Right cardiac atrium (tissue), 5 donors: ENCODE results near the gene ZNF865. TPM values are rescaled to one million over a fixed set of nuclear protein-coding genes. Genes with fewer than 3 reads are reported as not detected.

Experiments used
- ATAC-seq, 2 donors: fragments of 200-7000 bp; cut with Tn5 transposase; one replicate each; pipeline versions ENCODE4 v1.8.0 to v1.9.1; 2020; ENCODE audit warnings: moderate library complexity in 2 of 2, mild to moderate bottlenecking in 1 of 2
- DNase-seq, 3 donors: peaks; one replicate each; pipeline ENCODE4 v3.0.0-alpha.2; 2020
- H3K27ac ChIP-seq: one replicate; pipeline ENCODE4 v1.5.1; 2013; ENCODE audit warnings: mild to moderate bottlenecking, low read length, control low read depth, moderate library complexity
- H3K27me3 ChIP-seq: one replicate; pipeline ENCODE4 v1.6.1; 2013; ENCODE audit not compliant: control insufficient read depth, insufficient read depth
- H3K4me1 ChIP-seq: one replicate; pipeline ENCODE4 v1.6.1; 2013; ENCODE audit warnings: low read length; ENCODE audit not compliant: control insufficient read depth, insufficient read depth
- H3K4me3 ChIP-seq: one replicate; pipeline ENCODE4 v1.5.1; 2013; ENCODE audit warnings: low read length, control low read depth
- H3K9me3 ChIP-seq: one replicate; pipeline ENCODE4 v1.6.1; 2013; ENCODE audit warnings: low read length; ENCODE audit not compliant: control insufficient read depth
- WGBS: extraction: QIAGEN DNeasy Blood & Tissue Kit; methylation state at CpG from one replicate; pipeline ENCODE4 v1.1.7; 2013; 5-methylcytosine and 5-hydroxymethylcytosine counted together
- intact Hi-C, 4 donors: fragments of 100-400 bp; cut with DNase I; formaldehyde crosslinking; loops; one replicate each; pipeline versions ENCODE4 v1.11.0 to v1.14.0; 2022 to 2023
- polyA plus RNA-seq: library from polyadenylated mRNA; stranded (reverse); fragments of 200-250 nt; gene quantifications from one replicate; pipeline ENCODE4 v1.2.3, GENCODE V29; 2013
- total RNA-seq, 4 donors: library from RNA; stranded (reverse); fragmentation: NEBNext Ultra II Directional; extraction: Animal tissue kit (Norgen Biotek cat#: 25700); gene quantifications; one replicate each; pipeline ENCODE4 v1.2.1, GENCODE V29; 2021
- donor health status: healthy with polysubstance abuse.
- donor health status: DM: no; HTN: yes; CAD: no.
- donor health status: DM: no; HTN: no; CAD: no.
- donor health status: DM: no; HTN: yes; CAD: no; lungs with severe emphysema.
- donor health status: DM: yes; HTN: yes; CAD: no.

ZNF865 gene
- total and polyA plus RNA-seq, 5 donors, result 17.2 to 20.8 (median 20.0) TPM

GRCh38 chr19:55661826-55662225 is 56.4 kb downstream of the ZNF865 start:
- H3K4me3 ChIP-seq, result no peak overlapping the region
- H3K9me3 ChIP-seq, result no peaks in the 10 kb centered on the region
- H3K4me1 ChIP-seq, result peaks cover 11% of the 10 kb centered on the region
- no peak overlapping the region for H3K27ac ChIP-seq
- intact Hi-C loops, result no loop called here
- ATAC-seq, result no peak
- no peaks in the 10 kb centered on the region for H3K27me3 ChIP-seq
- DNase-seq, result no peak
- 60% methylated on average over 7 of the region's 7 CpGs for WGBS

- DNase-seq (no peak), ATAC-seq (no peak)
- WGBS, result 85% methylated on average over 20 of the region's 20 CpGs
- intact Hi-C loops, result no loop called here
- Histone ChIP-seq H3K4me1 (no peaks in the 10 kb centered on the region), H3K27ac (no peak overlapping the region), H3K27me3 (no peaks in the 10 kb centered on the region), H3K9me3 (no peaks in the 10 kb centered on the region), H3K4me3 (no peak overlapping the region)
Measured at GRCh38 chr19:55663846-55664536, 58.5 kb downstream of the ZNF865 start.

- ATAC-seq (no peak), DNase-seq (no peak)
- H3K4me3 ChIP-seq, result no peak overlapping the region
- H3K27ac ChIP-seq, result no peak overlapping the region
- intact Hi-C loops, result no loop called here
- no peaks in the 10 kb centered on the region for H3K9me3 ChIP-seq
- no peaks in the 10 kb centered on the region for H3K4me1 ChIP-seq
- no peaks in the 10 kb centered on the region for H3K27me3 ChIP-seq
- WGBS, result 83% methylated on average over 12 of the region's 12 CpGs
Measured at GRCh38 chr19:55666343-55667005, 61.0 kb downstream of the ZNF865 start.

Other genes starting within 250 kb of the ZNF865 start
- not detected for gene GARIN5B, start 242.4 kb upstream of the ZNF865 start, total RNA-seq
- gene GARIN5B, start 242.4 kb upstream of the ZNF865 start, polyA plus RNA-seq, result not detected
- gene IL11, start 235.2 kb upstream of the ZNF865 start, total RNA-seq, result not detected
- not detected for gene IL11, start 235.2 kb upstream of the ZNF865 start, polyA plus RNA-seq
- gene TMEM190, start 228.8 kb upstream of the ZNF865 start, total RNA-seq, result not detected
- not detected for gene TMEM190, start 228.8 kb upstream of the ZNF865 start, polyA plus RNA-seq
- gene TMEM238, start 221.4 kb upstream of the ZNF865 start, total RNA-seq, result 1 to 10 TPM in 1 of 4 donors, under 1 TPM in 3; 0.47 to 1.2 (median 0.56) TPM
- gene TMEM238, start 221.4 kb upstream of the ZNF865 start, polyA plus RNA-seq, result 0.14 TPM
- 1,000 to 10,000 TPM in 1 of 4 donors, 100 to 1,000 TPM in 3; 656 to 1,015 (median 735) TPM for gene RPL28, start 219.7 kb upstream of the ZNF865 start, total RNA-seq
- gene RPL28, start 219.7 kb upstream of the ZNF865 start, polyA plus RNA-seq, result 806 TPM
- gene UBE2S, start 197.9 kb upstream of the ZNF865 start, total RNA-seq, result 10 to 100 TPM; 21.0 to 32.7 (median 27.8) TPM
- gene UBE2S, start 197.9 kb upstream of the ZNF865 start, polyA plus RNA-seq, result 12.2 TPM
- not detected for gene SHISA7, start 162.3 kb upstream of the ZNF865 start, total RNA-seq
- gene SHISA7, start 162.3 kb upstream of the ZNF865 start, polyA plus RNA-seq, result 0.05 TPM
- gene ISOC2, start 144.0 kb upstream of the ZNF865 start, total RNA-seq, result 10 to 100 TPM; 49.6 to 73.9 (median 62.0) TPM
- gene ISOC2, start 144.0 kb upstream of the ZNF865 start, polyA plus RNA-seq, result 111 TPM
- gene C19orf85, start 140.9 kb upstream of the ZNF865 start, total RNA-seq, result not detected
- not detected for gene C19orf85, start 140.9 kb upstream of the ZNF865 start, polyA plus RNA-seq
- gene ZNF628, start 129.0 kb upstream of the ZNF865 start, total RNA-seq, result 1 to 10 TPM; 5.6 to 8.1 (median 6.7) TPM
- 7.7 TPM for gene ZNF628, start 129.0 kb upstream of the ZNF865 start, polyA plus RNA-seq
- gene NAT14, start 120.5 kb upstream of the ZNF865 start, total RNA-seq, result 10 to 100 TPM; 13.6 to 20.8 (median 15.0) TPM
- 15.8 TPM for gene NAT14, start 120.5 kb upstream of the ZNF865 start, polyA plus RNA-seq
- gene SSC5D, start 117.2 kb upstream of the ZNF865 start, total RNA-seq, result 10 to 100 TPM in 1 of 4 donors, 1 to 10 TPM in 3; 6.8 to 10.2 (median 8.1) TPM
- gene SSC5D, start 117.2 kb upstream of the ZNF865 start, polyA plus RNA-seq, result 4.4 TPM
- 100 to 1,000 TPM; 205 to 239 (median 209) TPM for gene SBK2, start 68.5 kb upstream of the ZNF865 start, total RNA-seq
- gene SBK2, start 68.5 kb upstream of the ZNF865 start, polyA plus RNA-seq, result 228 TPM
- gene SBK3, start 60.1 kb upstream of the ZNF865 start, total RNA-seq, result 100 to 1,000 TPM in 2 of 4 donors, 10 to 100 TPM in 2; 80.3 to 211 (median 109) TPM
- 103 TPM for gene SBK3, start 60.1 kb upstream of the ZNF865 start, polyA plus RNA-seq
- 10 to 100 TPM; 12.4 to 15.5 (median 14.2) TPM for gene ZNF579, start 24.8 kb upstream of the ZNF865 start, total RNA-seq
- gene ZNF579, start 24.8 kb upstream of the ZNF865 start, polyA plus RNA-seq, result 10.2 TPM
- 10 to 100 TPM; 17.5 to 20.0 (median 18.4) TPM for gene FIZ1, start 6.1 kb upstream of the ZNF865 start, total RNA-seq
- 16.3 TPM for gene FIZ1, start 6.1 kb upstream of the ZNF865 start, polyA plus RNA-seq
- 10 to 100 TPM; 11.4 to 18.5 (median 17.5) TPM for gene ZNF524, start 5.4 kb upstream of the ZNF865 start, total RNA-seq
- gene ZNF524, start 5.4 kb upstream of the ZNF865 start, polyA plus RNA-seq, result 27.1 TPM
- 10 to 100 TPM; 11.5 to 16.3 (median 13.3) TPM for gene ZNF784, start 18.9 kb downstream of the ZNF865 start, total RNA-seq
- gene ZNF784, start 18.9 kb downstream of the ZNF865 start, polyA plus RNA-seq, result 13.0 TPM
- gene ZNF580, start 35.4 kb downstream of the ZNF865 start, total RNA-seq, result 10 to 100 TPM; 23.7 to 32.0 (median 28.9) TPM
- gene ZNF580, start 35.4 kb downstream of the ZNF865 start, polyA plus RNA-seq, result 18.7 TPM
- gene ZNF581, start 38.0 kb downstream of the ZNF865 start, total RNA-seq, result 10 to 100 TPM in 1 of 4 donors, 1 to 10 TPM in 3; 7.7 to 12.5 (median 9.3) TPM
- gene ZNF581, start 38.0 kb downstream of the ZNF865 start, polyA plus RNA-seq, result 6.3 TPM
- 10 to 100 TPM; 23.6 to 26.6 (median 24.3) TPM for gene CCDC106, start 42.6 kb downstream of the ZNF865 start, total RNA-seq
- gene CCDC106, start 42.6 kb downstream of the ZNF865 start, polyA plus RNA-seq, result 30.4 TPM
- 100 to 1,000 TPM in 1 of 4 donors, 10 to 100 TPM in 3; 87.5 to 101 (median 90.4) TPM for gene U2AF2, start 49.4 kb downstream of the ZNF865 start, total RNA-seq
- gene U2AF2, start 49.4 kb downstream of the ZNF865 start, polyA plus RNA-seq, result 76.0 TPM
- 100 to 1,000 TPM; 175 to 232 (median 208) TPM for gene EPN1, start 69.6 kb downstream of the ZNF865 start, total RNA-seq
- gene EPN1, start 69.6 kb downstream of the ZNF865 start, polyA plus RNA-seq, result 187 TPM
- gene NLRP9, start 132.8 kb downstream of the ZNF865 start, total RNA-seq, result not detected
- gene NLRP9, start 132.8 kb downstream of the ZNF865 start, polyA plus RNA-seq, result not detected
- not detected for gene RFPL4A, start 153.4 kb downstream of the ZNF865 start, total RNA-seq
- not detected for gene RFPL4A, start 153.4 kb downstream of the ZNF865 start, polyA plus RNA-seq
- not detected for gene RFPL4AL1, start 163.5 kb downstream of the ZNF865 start, total RNA-seq
- not detected for gene RFPL4AL1, start 163.5 kb downstream of the ZNF865 start, polyA plus RNA-seq
- gene NLRP11, start 226.4 kb downstream of the ZNF865 start, total RNA-seq, result not detected
- gene NLRP11, start 226.4 kb downstream of the ZNF865 start, polyA plus RNA-seq, result not detected
- not detected for gene NLRP4, start 230.9 kb downstream of the ZNF865 start, total RNA-seq
- not detected for gene NLRP4, start 230.9 kb downstream of the ZNF865 start, polyA plus RNA-seq